Esophagus muscularis mucosa (tissue), 4 donors: ENCODE data around the gene DENND4C. TPM values are rescaled to one million over a fixed set of nuclear protein-coding genes. Genes with fewer than 3 reads are reported as not detected.

ENCODE experiments used
- DNase-seq: peaks from one replicate; pipeline ENCODE4 v3.0.0-alpha.2; 2017; ENCODE audit errors: extremely low spot score
- H3K27ac ChIP-seq, 4 donors: fragments of 200-600 bp; sonication (generic); replicated peaks in 1 of 4; 1 replicate in 3 of 4; 2 replicates in 1 of 4; pipeline ENCODE4 v1.5.1; 2016 to 2019; ENCODE audit warnings: mild to moderate bottlenecking in 1 of 4
- H3K27me3 ChIP-seq, 4 donors: fragments of 200-600 bp; sonication (generic); one replicate each; pipeline versions ENCODE4 v1.5.1 to v1.6.0; 2016 to 2019
- H3K36me3 ChIP-seq, 4 donors: fragments of 200-600 bp; sonication (generic); one replicate each; pipeline ENCODE4 v1.5.1; 2016 to 2019
- H3K4me1 ChIP-seq, 4 donors: fragments of 200-600 bp; sonication (generic); one replicate each; pipeline ENCODE4 v1.5.1; 2016 to 2019
- H3K4me3 ChIP-seq, 4 donors: fragments of 200-600 bp; sonication (generic); 1 replicate in 2 of 4; 2 replicates in 2 of 4; pipeline ENCODE4 v1.5.1; 2016 to 2019; ENCODE audit warnings: mild to moderate bottlenecking in 4 of 4, moderate library complexity in 1 of 4
- H3K9me3 ChIP-seq, 4 donors: fragments of 200-600 bp; sonication (generic); 1 replicate in 3 of 4; 2 replicates in 1 of 4; pipeline ENCODE4 v1.5.1; 2016 to 2019
- CTCF ChIP-seq, 3 experiments: fragments of 200-600 bp in 2 of 3; fragments of 450-650 bp in 1 of 3; sonication (generic) in 2 of 3; IDR thresholded peaks; one replicate each; pipeline ENCODE4 v1.5.1; 2017 to 2019; ENCODE audit warnings: antibody characterized with exemption in 3 of 3, mild to moderate bottlenecking in 2 of 3, moderate library complexity in 1 of 3
- EP300 ChIP-seq: sonication (generic); formaldehyde crosslinking; IDR thresholded peaks from one replicate; pipeline ENCODE4 v1.6.1; 2017; ENCODE audit warnings: antibody characterized with exemption
- POLR2A ChIP-seq: fragments of 450-650 bp; IDR thresholded peaks from one replicate; pipeline ENCODE4 v1.6.1; 2017; ENCODE audit warnings: antibody characterized with exemption, moderate library complexity, mild to moderate bottlenecking, low read depth
- POLR2AphosphoS5 ChIP-seq, 2 donors: sonication (generic); formaldehyde crosslinking; IDR thresholded peaks; one replicate each; pipeline ENCODE4 v1.6.1; 2017; ENCODE audit warnings: antibody characterized with exemption in 2 of 2
- WGBS: methylation state at CpG from one replicate; pipeline ENCODE4 v1.1.5; 2018; 5-methylcytosine and 5-hydroxymethylcytosine counted together
- intact Hi-C: fragments of 100-400 bp; cut with DNase I; formaldehyde crosslinking; loops from one replicate; pipeline ENCODE4 v1.15.1; 2023
- total RNA-seq, 4 donors: library from RNA; depleted of rRNA; stranded (reverse); fragments of >200 nt; gene quantifications; one replicate each; pipeline versions ENCODE4 v1.1.0 to v1.2.1, GENCODE V29; 2016

DENND4C gene
- total RNA-seq, 4 donors from 2014 or later: 59.1 to 97.3 (median 88.1) TPM

DNA sequence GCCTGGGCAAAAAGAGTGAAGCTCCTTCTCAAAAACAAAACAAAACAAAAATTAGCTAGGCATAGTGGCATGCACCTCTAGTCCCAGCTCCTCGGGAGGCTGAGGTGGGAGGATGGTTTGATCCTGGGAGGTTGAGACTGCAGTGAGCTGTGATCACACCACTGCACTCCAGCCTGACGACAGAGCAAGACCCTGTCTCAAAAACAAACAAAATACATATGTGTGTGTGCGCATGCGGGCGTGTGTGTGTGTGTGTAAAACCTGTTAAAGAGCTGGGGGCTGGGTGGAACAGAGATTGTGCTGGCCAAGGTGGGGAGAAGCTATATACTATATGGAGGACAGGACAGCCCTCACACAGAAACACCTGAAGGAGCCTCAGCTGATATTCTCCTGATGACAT, 27.4 kb upstream of the DENND4C start:
- H3K4me3 ChIP-seq: no peak overlapping the region
- no peaks in the 10 kb centered on the region for H3K4me1 ChIP-seq
- no peak overlapping the region for H3K27ac ChIP-seq
- H3K9me3 ChIP-seq: no peaks in the 10 kb centered on the region
- intact Hi-C loops: no loop called here
- H3K36me3 ChIP-seq: no peaks in the 10 kb centered on the region
- TF ChIP-seq EP300 (no peak), POLR2AphosphoS5 (IDR thresholded peaks at IDR 0.05) (no peak), CTCF (IDR thresholded peaks at IDR 0.05) (no peak), POLR2A (no peak)
- H3K27me3 ChIP-seq: no peaks in the 10 kb centered on the region
- DNase-seq: no peak
- 93% methylated on average over 5 of the region's 5 CpGs for WGBS

GRCh38 chr9:19208653-19209052, 21.8 kb upstream of the DENND4C start:
- Histone ChIP-seq H3K27ac (no peak overlapping the region), H3K9me3 (no peaks in the 10 kb centered on the region), H3K4me1 (no peaks in the 10 kb centered on the region), H3K27me3 (no peaks in the 10 kb centered on the region), H3K36me3 (no peaks in the 10 kb centered on the region), H3K4me3 (no peak overlapping the region)
- 67% methylated on average over 1 of the region's 1 CpG for WGBS
- no peak for DNase-seq
- TF ChIP-seq EP300 (no peak), POLR2A (no peak), CTCF (IDR thresholded peaks at IDR 0.05) (no peak), POLR2AphosphoS5 (IDR thresholded peaks at IDR 0.05) (no peak)
- intact Hi-C loops: no loop called here

DNA sequence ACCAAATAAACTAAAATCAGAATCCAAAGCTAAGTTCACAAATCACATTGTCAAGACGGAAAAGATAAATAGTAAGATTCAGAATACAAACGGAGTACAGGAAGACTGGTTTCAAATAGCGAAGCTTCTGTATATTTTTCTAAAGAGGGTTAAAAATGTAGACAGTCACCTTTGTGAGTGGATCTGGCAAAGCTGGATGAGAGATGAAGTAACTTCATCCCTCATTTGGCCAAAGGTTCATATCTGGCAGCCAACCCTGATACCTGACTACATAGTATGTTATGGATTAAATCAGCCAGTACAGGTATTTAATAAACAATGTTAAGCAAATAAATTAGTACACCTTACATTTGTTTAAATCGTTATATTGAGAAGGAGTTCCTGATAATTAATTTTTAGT, 21.3 kb upstream of the DENND4C start:
- intact Hi-C loops: no loop called here
- Histone ChIP-seq H3K4me3 (no peak overlapping the region), H3K27ac (no peak overlapping the region), H3K27me3 (no peaks in the 10 kb centered on the region), H3K36me3 (no peaks in the 10 kb centered on the region), H3K9me3 (no peaks in the 10 kb centered on the region), H3K4me1 (no peaks in the 10 kb centered on the region)
- WGBS: 34% methylated on average over 4 of the region's 4 CpGs
- no peak for TF ChIP-seq CTCF (IDR thresholded peaks at IDR 0.05)
- no peak for TF ChIP-seq POLR2AphosphoS5 (IDR thresholded peaks at IDR 0.05)
- TF ChIP-seq EP300: no peak
- TF ChIP-seq POLR2A: no peak
- no peak for DNase-seq

GRCh38 chr9:19213823-19214222, 16.7 kb upstream of the DENND4C start:
- H3K36me3 ChIP-seq: no peaks in the 10 kb centered on the region
- TF ChIP-seq EP300: no peak
- no peak for TF ChIP-seq CTCF (IDR thresholded peaks at IDR 0.05)
- no peak for TF ChIP-seq POLR2A
- no peak for TF ChIP-seq POLR2AphosphoS5 (IDR thresholded peaks at IDR 0.05)
- H3K27ac ChIP-seq: no peak overlapping the region
- no peak overlapping the region for H3K4me3 ChIP-seq
- 96% methylated on average over 3 of the region's 3 CpGs for WGBS
- no peaks in the 10 kb centered on the region for H3K27me3 ChIP-seq
- no peak for DNase-seq
- intact Hi-C loops: no loop called here
- no peaks in the 10 kb centered on the region for H3K9me3 ChIP-seq
- no peaks in the 10 kb centered on the region for H3K4me1 ChIP-seq

GRCh38 chr9:19216466-19216865, 14.0 kb upstream of the DENND4C start:
- WGBS: 92% methylated on average over 2 of the region's 2 CpGs
- no peak overlapping the region for H3K4me3 ChIP-seq
- H3K9me3 ChIP-seq: no peaks in the 10 kb centered on the region
- no peak overlapping the region for H3K27ac ChIP-seq
- no peaks in the 10 kb centered on the region for H3K27me3 ChIP-seq
- no peaks in the 10 kb centered on the region for H3K4me1 ChIP-seq
- no peaks in the 10 kb centered on the region for H3K36me3 ChIP-seq
- TF ChIP-seq POLR2A (no peak), EP300 (no peak), POLR2AphosphoS5 (IDR thresholded peaks at IDR 0.05) (no peak), CTCF (IDR thresholded peaks at IDR 0.05) (no peak)
- no peak for DNase-seq
- intact Hi-C loops: no loop called here
